Common myeloid progenitor, CD34-positive (primary cell): ENCODE data around the gene AGBL1.

ENCODE experiments used
- CTCF ChIA-PET: fragments of 350-600 bp; sonication (Branson Sonifier 250); formaldehyde crosslinking; loops from one replicate; lab custom pipeline; 2021; ENCODE audit warnings: antibody characterized with exemption; lab: Charles Lee
- POLR2A ChIA-PET: fragments of 350-600 bp; sonication (Branson Sonifier 250); formaldehyde crosslinking; loops from one replicate; lab custom pipeline; 2021; ENCODE audit warnings: antibody characterized with exemption; lab: Charles Lee
- DNase-seq, 3 donors: peaks; one replicate each; pipeline versions ENCODE4 v3.0.0 to v3.0.0-alpha.2; 2013
- H3K27ac ChIP-seq, 2 experiments: 1 replicate in 1 of 2; 2 replicates in 1 of 2; pipeline ENCODE4 v1.7.0; 2013; ENCODE audit warnings: inconsistent platforms in 2 of 2, low read length in 2 of 2, mild to moderate bottlenecking in 2 of 2, low read depth in 1 of 2, moderate library complexity in 1 of 2; ENCODE audit not compliant: severe bottlenecking in 2 of 2, insufficient read depth in 1 of 2, poor library complexity in 1 of 2
- H3K27me3 ChIP-seq, 5 experiments: replicated peaks in 2 of 5; 1 replicate in 3 of 5; 2 replicates in 2 of 5; pipeline versions ENCODE4 v1.6.1 to v1.7.0; 2013; ENCODE audit warnings: low read length in 4 of 5, mild to moderate bottlenecking in 2 of 5, moderate library complexity in 2 of 5, inconsistent platforms in 1 of 5; ENCODE audit not compliant: insufficient read depth in 5 of 5, control insufficient read depth in 4 of 5
- H3K36me3 ChIP-seq, 4 experiments: 1 replicate in 2 of 4; 2 replicates in 2 of 4; pipeline versions ENCODE4 v1.6.1 to v1.7.0; 2013; ENCODE audit warnings: low read length in 3 of 4, control low read depth in 1 of 4, mild to moderate bottlenecking in 1 of 4; ENCODE audit not compliant: control insufficient read depth in 4 of 4, insufficient read depth in 4 of 4
- H3K4me1 ChIP-seq, 4 experiments: 1 replicate in 3 of 4; 2 replicates in 1 of 4; pipeline versions ENCODE4 v1.6.1 to v1.7.1; 2013; ENCODE audit warnings: low read length in 3 of 4, mild to moderate bottlenecking in 3 of 4, control low read depth in 1 of 4, inconsistent platforms in 1 of 4, moderate library complexity in 1 of 4; ENCODE audit not compliant: control insufficient read depth in 4 of 4, insufficient read depth in 4 of 4; ENCODE audit errors: control extremely low read depth in 1 of 4
- H3K4me3 ChIP-seq, 7 experiments: 1 replicate in 4 of 7; 2 replicates in 3 of 7; pipeline versions ENCODE4 v1.5.1 to v1.7.0; 2013; ENCODE audit warnings: mild to moderate bottlenecking in 7 of 7, low read length in 6 of 7, moderate library complexity in 6 of 7, inconsistent platforms in 2 of 7, low read depth in 2 of 7, control low read depth in 1 of 7; ENCODE audit not compliant: insufficient read depth in 4 of 7, control insufficient read depth in 1 of 7; ENCODE audit errors: extremely low read depth in 1 of 7
- H3K9me3 ChIP-seq, 5 experiments: 1 replicate in 4 of 5; 2 replicates in 1 of 5; pipeline versions ENCODE4 v1.6.1 to v1.7.1; 2013; ENCODE audit warnings: low read length in 4 of 5, mild to moderate bottlenecking in 2 of 5, inconsistent platforms in 1 of 5, low read depth in 1 of 5, moderate library complexity in 1 of 5; ENCODE audit not compliant: control insufficient read depth in 4 of 5, insufficient read depth in 2 of 5; ENCODE audit errors: control extremely low read depth in 1 of 5
- WGBS: methylation state at CpG from one replicate; pipeline ENCODE4 v1.1.5; 2013; ENCODE audit not compliant: insufficient coverage; 5-methylcytosine and 5-hydroxymethylcytosine counted together

The AGBL1 gene

DNA sequence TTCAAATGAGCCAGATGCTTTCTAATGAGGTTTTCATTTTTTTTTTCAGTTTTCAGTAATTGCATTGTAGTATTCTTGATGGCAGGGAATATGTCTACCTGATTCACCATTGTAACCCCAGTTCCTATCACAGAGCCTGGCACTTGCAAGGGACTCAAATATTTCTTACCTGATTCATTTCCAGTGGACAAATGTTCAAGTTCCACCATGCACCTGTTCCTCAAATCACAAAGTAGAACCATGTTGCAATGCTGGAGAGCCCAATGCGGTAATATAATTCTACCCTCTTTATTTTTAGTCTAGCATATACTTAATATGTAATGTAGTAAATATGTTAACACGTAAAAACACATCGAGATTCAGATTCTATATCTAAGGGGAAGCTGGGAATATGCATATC lies 722.6 kb downstream of the AGBL1 start:
- no CpG with 5 or more reads among the region's 3 CpGs for WGBS
- H3K4me1 ChIP-seq, result no peaks in the 10 kb centered on the region
- H3K36me3 ChIP-seq, result no peaks in the 10 kb centered on the region
- no peaks in the 10 kb centered on the region for H3K27me3 ChIP-seq
- CTCF ChIA-PET, result no interaction called here
- H3K27ac ChIP-seq, result no peak overlapping the region
- no peak for DNase-seq
- H3K4me3 ChIP-seq, result no peak overlapping the region
- POLR2A ChIA-PET, result interaction anchor here (0.6 to 0.7 kb wide), 2 partner anchors 102 to 324 kb away, joined by 3 read pairs; no protein-coding TSS in a partner anchor
- H3K9me3 ChIP-seq, result no peaks in the 10 kb centered on the region

DNA sequence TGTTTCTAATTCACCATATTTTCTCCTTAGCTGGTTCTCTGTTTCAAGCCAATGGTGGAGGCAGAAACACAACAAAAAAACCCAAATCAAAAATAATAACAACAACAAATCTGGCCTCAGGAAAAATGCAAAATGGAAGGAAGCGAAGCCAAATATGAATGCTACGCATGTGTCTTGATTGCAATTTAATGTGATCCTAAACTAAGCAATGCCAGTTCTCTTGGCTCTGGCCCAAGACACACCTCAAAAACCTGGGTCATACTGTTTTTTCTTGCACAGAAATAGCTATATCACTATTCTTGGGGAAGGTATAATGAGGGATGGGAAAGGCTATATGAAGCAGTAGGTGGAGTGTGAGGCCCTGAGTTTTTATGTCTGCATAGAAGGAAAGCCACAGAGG lies 724.7 kb downstream of the AGBL1 start:
- Histone ChIP-seq H3K4me3 (no peak overlapping the region), H3K27ac (no peak overlapping the region), H3K4me1 (no peaks in the 10 kb centered on the region), H3K36me3 (no peaks in the 10 kb centered on the region), H3K27me3 (no peaks in the 10 kb centered on the region), H3K9me3 (no peaks in the 10 kb centered on the region)
- ChIA-PET POLR2A (interaction anchor here (0.5 to 0.6 kb wide), 2 partner anchors 776 to 1925 kb away, joined by 3 read pairs; no protein-coding TSS in a partner anchor), CTCF (no interaction called here)
- WGBS, result 100% methylated on average over 2 of the region's 2 CpGs
- no peak for DNase-seq

GRCh38 chr15:86810329-86810728 lies 730.7 kb downstream of the AGBL1 start:
- no peak for DNase-seq
- Histone ChIP-seq H3K4me3 (no peak overlapping the region), H3K27me3 (no peaks in the 10 kb centered on the region), H3K4me1 (no peaks in the 10 kb centered on the region), H3K27ac (no peak overlapping the region), H3K9me3 (no peaks in the 10 kb centered on the region), H3K36me3 (no peaks in the 10 kb centered on the region)
- ChIA-PET POLR2A (no interaction called here), CTCF (interaction anchor here (1.0 kb wide), 1 partner anchor 12 kb away, joined by 3 read pairs; no protein-coding TSS in a partner anchor)

- Histone ChIP-seq H3K27me3 (no peaks in the 10 kb centered on the region), H3K4me3 (no peak overlapping the region), H3K36me3 (no peaks in the 10 kb centered on the region), H3K27ac (no peak overlapping the region), H3K9me3 (no peaks in the 10 kb centered on the region), H3K4me1 (no peaks in the 10 kb centered on the region)
- CTCF ChIA-PET, result no interaction called here
- DNase-seq, result no peak
- WGBS, result 100% methylated on average over 4 of the region's 7 CpGs
- POLR2A ChIA-PET, result no interaction called here
Measured at GRCh38 chr15:86813892-86814291, 734.2 kb downstream of the AGBL1 start.

DNA sequence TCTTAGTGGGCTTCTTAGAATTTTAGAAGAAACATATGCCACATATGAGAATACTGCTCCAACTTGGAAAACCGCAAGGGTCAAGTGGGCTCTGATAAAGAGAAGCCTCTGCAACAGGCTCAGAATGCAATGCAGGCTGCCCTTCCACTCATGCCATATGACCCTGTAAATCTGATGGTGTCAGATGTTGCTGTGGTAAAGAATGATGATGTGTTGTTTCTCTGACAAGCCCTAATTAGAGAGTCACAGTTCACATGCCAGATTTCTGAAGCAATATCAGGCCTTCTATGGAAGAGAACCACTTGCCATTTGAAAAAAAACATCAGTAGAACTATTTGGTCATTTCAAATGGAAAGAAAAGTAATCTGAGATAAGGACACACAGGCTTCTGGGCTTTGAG lies 749.6 kb downstream of the AGBL1 start:
- CTCF ChIA-PET, result no interaction called here
- no peak for DNase-seq
- no peaks in the 10 kb centered on the region for H3K9me3 ChIP-seq

DNA sequence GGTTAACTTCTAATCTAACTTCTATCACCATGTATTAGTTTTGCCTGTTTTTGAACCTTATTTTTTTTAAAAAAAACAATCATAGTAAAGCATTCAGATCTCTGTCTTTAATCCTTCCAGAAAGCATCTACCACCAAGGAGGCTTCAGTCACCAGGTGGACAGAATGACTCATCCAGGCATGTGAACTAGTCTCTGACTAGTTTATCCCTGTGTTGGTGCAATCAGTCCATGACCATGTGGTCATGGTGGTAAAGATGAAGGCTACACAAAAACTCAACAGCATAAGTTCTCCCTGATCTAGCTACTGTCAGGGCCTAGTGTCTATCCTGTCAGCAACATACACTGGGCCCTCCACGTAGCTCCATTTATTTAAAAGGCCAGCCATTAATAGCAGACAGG lies 750.6 kb downstream of the AGBL1 start:
- no peak overlapping the region for H3K27ac ChIP-seq
- CTCF ChIA-PET, result no interaction called here
- no peak for DNase-seq
- H3K4me3 ChIP-seq, result no peak overlapping the region
- WGBS, result 100% methylated on average over 1 of the region's 1 CpG
- H3K9me3 ChIP-seq, result no peaks in the 10 kb centered on the region
- POLR2A ChIA-PET, result no interaction called here
- no peaks in the 10 kb centered on the region for H3K36me3 ChIP-seq
- no peaks in the 10 kb centered on the region for H3K27me3 ChIP-seq
- no peaks in the 10 kb centered on the region for H3K4me1 ChIP-seq

More for the DNA sequence above, 749.6 kb downstream of the AGBL1 start:
- POLR2A ChIA-PET, result no interaction called here
- WGBS, result no CpG with 5 or more reads among the region's 1 CpG
- H3K27ac ChIP-seq, result no peak overlapping the region
- H3K4me1 ChIP-seq, result no peaks in the 10 kb centered on the region
- H3K4me3 ChIP-seq, result no peak overlapping the region
- no peaks in the 10 kb centered on the region for H3K27me3 ChIP-seq
- no peaks in the 10 kb centered on the region for H3K36me3 ChIP-seq

DNA sequence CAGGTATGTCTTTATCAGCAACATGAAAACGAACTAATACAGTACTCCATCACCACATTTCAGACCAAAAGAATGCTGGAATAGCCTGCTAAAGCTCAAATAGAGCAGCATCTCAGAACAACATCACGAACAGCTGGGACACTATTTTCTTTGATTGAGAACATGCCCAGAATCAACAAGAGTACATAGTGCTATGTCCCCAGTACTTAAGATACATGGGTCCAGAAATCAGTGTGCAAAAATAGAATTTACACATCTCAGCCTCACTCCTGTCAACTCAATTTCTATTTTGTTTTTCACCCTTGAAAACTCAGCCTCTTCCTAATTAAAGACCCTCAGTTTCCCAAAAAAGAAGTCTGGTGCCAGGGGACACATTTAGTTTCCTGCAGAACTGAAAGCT lies 753.9 kb downstream of the AGBL1 start:
- Histone ChIP-seq H3K36me3 (no peaks in the 10 kb centered on the region), H3K4me1 (no peaks in the 10 kb centered on the region), H3K27ac (no peak overlapping the region), H3K4me3 (no peak overlapping the region), H3K27me3 (no peaks in the 10 kb centered on the region), H3K9me3 (no peaks in the 10 kb centered on the region)
- ChIA-PET CTCF (no interaction called here), POLR2A (no interaction called here)
- no peak for DNase-seq
- 77% methylated on average over 2 of the region's 2 CpGs for WGBS
